Memory B cell (primary cell): ENCODE data around the gene PTH2.
"Not testable (repeated sequence)": the region's sequence is repeated elsewhere in the genome, so short reads cannot be mapped to it uniquely, and the experiment has no call there.

ENCODE experiments used
- ATAC-seq: fragments of 150-1000 bp; cut with Tn5 transposase; 2 replicates; pipeline ENCODE4 v1.10.0; 2021; ENCODE audit warnings: low read depth, mild to moderate bottlenecking, moderate library complexity
- DNase-seq, 2 donors: peaks; one replicate each; pipeline ENCODE4 v3.0.0; 2022; ENCODE audit warnings: low spot score in 2 of 2
- H3K27ac Mint-ChIP-seq: one replicate; pipeline ENCODE4 v1.8.0; 2022; ENCODE audit warnings: mild to moderate bottlenecking, moderate library complexity, mixed read lengths
- H3K27me3 Mint-ChIP-seq: one replicate; pipeline ENCODE4 v1.8.0; 2022; ENCODE audit warnings: mixed read lengths
- H3K36me3 Mint-ChIP-seq: one replicate; pipeline ENCODE4 v1.8.0; 2022; ENCODE audit warnings: mild to moderate bottlenecking, mixed read lengths
- H3K4me1 Mint-ChIP-seq: one replicate; pipeline ENCODE4 v1.8.0; 2022; ENCODE audit warnings: mixed read lengths
- H3K4me3 Mint-ChIP-seq: one replicate; pipeline ENCODE4 v1.8.0; 2022; ENCODE audit warnings: mild to moderate bottlenecking, moderate library complexity, mixed read lengths
- H3K9me3 Mint-ChIP-seq: one replicate; pipeline ENCODE4 v1.8.0; 2022; ENCODE audit warnings: mixed read lengths

The PTH2 gene

DNA sequence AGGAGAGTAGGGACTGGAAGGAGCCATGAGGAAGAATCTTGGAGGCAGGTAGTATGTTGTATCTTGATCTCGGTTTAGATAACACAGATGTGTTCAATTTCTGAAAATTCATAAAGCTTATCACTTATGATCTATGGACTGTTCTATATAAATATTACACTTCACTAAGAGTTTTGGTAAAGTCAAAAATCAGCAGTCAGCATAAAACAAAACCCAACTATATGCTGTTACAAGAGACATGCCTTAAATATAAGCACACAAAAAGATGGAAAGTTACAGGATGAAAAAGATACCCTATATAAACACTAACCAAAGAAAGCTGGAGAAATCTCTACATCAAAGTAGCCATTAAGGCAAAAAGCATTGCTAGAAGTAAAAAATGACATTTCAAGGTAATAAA lies 39.6 kb downstream of the PTH2 start:
- Mint-ChIP-seq H3K27ac (no peak overlapping the region), H3K4me1 (peaks cover 8% of the 10 kb centered on the region), H3K9me3 (peaks cover 7% of the 10 kb centered on the region), H3K4me3 (no peak overlapping the region), H3K36me3 (peaks cover 5% of the 10 kb centered on the region), H3K27me3 (no peaks in the 10 kb centered on the region)
- DNase-seq: no peak
- ATAC-seq: no peak

DNA sequence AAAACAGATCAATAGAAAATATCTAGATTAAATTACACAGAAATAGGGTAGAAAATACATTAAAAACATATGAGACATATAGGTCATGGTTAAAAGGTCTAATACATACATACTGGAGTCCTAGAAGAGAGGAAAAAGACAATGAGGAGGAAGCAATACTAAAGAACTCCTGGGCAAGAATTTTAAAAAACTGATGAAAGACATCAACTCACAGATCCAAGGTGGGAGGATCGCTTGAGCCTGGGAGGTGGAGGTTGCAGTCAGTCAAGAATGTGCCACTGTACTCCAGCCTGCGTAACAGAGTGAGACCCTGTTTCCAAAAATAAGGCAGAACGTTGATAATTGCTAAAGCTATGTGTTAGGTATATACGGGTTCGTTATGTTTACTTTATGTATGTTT lies 40.6 kb downstream of the PTH2 start:
- ATAC-seq (no peak), DNase-seq (no peak)
- Mint-ChIP-seq H3K36me3 (peaks cover 5% of the 10 kb centered on the region), H3K9me3 (peaks cover 7% of the 10 kb centered on the region), H3K27me3 (no peaks in the 10 kb centered on the region), H3K4me3 (no peak overlapping the region), H3K4me1 (peaks cover 3% of the 10 kb centered on the region), H3K27ac (no peak overlapping the region)

DNA sequence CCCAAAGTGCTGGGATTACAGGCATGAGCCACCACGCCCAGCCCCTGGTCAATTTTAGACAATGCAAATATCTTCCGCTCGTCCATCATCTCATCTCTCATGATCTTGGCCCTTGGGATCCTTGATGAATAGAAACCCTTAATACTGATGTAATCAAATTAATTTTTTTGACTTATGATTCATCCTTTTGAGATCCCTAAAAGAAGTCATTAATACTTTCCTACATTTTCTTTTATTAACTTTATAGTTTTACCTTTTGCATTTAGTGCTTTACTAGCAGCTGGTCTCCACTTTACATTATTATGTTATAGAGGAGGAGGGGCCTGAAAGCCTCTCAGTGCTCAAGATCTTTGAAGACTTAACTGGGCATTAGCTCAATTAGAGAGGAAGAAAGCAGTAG lies 42.9 kb downstream of the PTH2 start:
- no peak for ATAC-seq
- Mint-ChIP-seq H3K4me3 (no peak overlapping the region), H3K4me1 (peaks cover 3% of the 10 kb centered on the region), H3K9me3 (peaks cover 6% of the 10 kb centered on the region), H3K36me3 (peaks cover 7% of the 10 kb centered on the region), H3K27me3 (peaks cover 5% of the 10 kb centered on the region), H3K27ac (no peak overlapping the region)
- DNase-seq: no peak

GRCh38 chr19:49378512-49378911 lies 44.7 kb downstream of the PTH2 start:
- Mint-ChIP-seq H3K36me3 (peaks cover 7% of the 10 kb centered on the region), H3K4me1 (peaks cover 3% of the 10 kb centered on the region), H3K27me3 (peaks cover 5% of the 10 kb centered on the region), H3K9me3 (peaks cover 6% of the 10 kb centered on the region), H3K4me3 (no peak overlapping the region), H3K27ac (no peak overlapping the region)
- ATAC-seq: no peak
- DNase-seq: no peak

DNA sequence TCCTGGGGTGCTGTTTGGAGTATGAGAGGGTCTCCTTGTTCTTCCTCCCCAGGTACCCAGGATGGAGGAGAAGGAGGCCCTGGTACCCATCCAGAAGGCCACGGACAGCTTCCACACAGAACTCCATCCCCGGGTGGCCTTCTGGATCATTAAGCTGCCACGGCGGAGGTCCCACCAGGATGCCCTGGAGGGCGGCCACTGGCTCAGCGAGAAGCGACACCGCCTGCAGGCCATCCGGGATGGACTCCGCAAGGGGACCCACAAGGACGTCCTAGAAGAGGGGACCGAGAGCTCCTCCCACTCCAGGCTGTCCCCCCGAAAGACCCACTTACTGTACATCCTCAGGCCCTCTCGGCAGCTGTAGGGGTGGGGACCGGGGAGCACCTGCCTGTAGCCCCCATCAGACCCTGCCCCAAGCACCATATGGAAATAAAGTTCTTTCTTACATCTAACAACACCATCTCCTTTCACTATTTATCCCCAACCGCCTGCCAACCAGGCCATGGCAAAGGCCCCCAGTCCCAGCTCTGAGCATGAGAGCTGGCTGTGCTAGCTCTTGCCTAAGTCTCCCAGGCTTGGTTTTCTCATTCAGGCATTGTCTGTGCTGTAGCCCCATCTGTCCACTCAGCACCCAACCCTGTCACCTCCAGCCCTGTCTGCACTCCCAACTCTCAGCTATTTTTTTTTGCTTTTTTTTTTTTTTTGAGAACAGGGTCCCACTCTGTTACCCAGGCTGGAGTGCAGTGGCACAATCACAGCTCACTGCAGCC lies 48.4 kb downstream of the PTH2 start:
- ATAC-seq (no peak), DNase-seq (no peak)
- Mint-ChIP-seq H3K4me1 (peaks cover 6% of the 10 kb centered on the region), H3K4me3 (no peak overlapping the region), H3K27me3 (peaks cover 5% of the 10 kb centered on the region), H3K27ac (no peak overlapping the region), H3K9me3 (no peaks in the 10 kb centered on the region), H3K36me3 (peaks cover 3% of the 10 kb centered on the region)

- not testable (repeated sequence) for DNase-seq, H3K27ac Mint-ChIP-seq, H3K9me3 Mint-ChIP-seq, H3K4me3 Mint-ChIP-seq, ATAC-seq, H3K27me3 Mint-ChIP-seq, H3K4me1 Mint-ChIP-seq, H3K36me3 Mint-ChIP-seq
These were observed 50.1 kb downstream of the PTH2 start for GRCh38 chr19:49373174-49373573.
